Esophagus squamous epithelium (tissue), 4 donors: ENCODE results near the gene NPIPA5.

ENCODE experiments used
- POLR2A ChIP-seq, 4 donors: fragments of 450-650 bp; IDR thresholded peaks; one replicate each; pipeline ENCODE4 v1.6.1; 2017; ENCODE audit warnings: antibody characterized with exemption in 4 of 4, mild to moderate bottlenecking in 4 of 4, moderate library complexity in 3 of 4
- TF ChIP-seq, protein P1 (sequence below), 6 experiments: fragments of 450-650 bp in 4 of 6; fragments of 200-600 bp in 2 of 6; sonication (generic) in 2 of 6; IDR thresholded peaks; one replicate each; pipeline ENCODE4 v1.5.1; 2016 to 2019; ENCODE audit warnings: antibody characterized with exemption in 6 of 6, mild to moderate bottlenecking in 4 of 6, moderate library complexity in 4 of 6

- TF ChIP-seq, protein P1, sequence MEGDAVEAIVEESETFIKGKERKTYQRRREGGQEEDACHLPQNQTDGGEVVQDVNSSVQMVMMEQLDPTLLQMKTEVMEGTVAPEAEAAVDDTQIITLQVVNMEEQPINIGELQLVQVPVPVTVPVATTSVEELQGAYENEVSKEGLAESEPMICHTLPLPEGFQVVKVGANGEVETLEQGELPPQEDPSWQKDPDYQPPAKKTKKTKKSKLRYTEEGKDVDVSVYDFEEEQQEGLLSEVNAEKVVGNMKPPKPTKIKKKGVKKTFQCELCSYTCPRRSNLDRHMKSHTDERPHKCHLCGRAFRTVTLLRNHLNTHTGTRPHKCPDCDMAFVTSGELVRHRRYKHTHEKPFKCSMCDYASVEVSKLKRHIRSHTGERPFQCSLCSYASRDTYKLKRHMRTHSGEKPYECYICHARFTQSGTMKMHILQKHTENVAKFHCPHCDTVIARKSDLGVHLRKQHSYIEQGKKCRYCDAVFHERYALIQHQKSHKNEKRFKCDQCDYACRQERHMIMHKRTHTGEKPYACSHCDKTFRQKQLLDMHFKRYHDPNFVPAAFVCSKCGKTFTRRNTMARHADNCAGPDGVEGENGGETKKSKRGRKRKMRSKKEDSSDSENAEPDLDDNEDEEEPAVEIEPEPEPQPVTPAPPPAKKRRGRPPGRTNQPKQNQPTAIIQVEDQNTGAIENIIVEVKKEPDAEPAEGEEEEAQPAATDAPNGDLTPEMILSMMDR (IDR thresholded peaks at IDR 0.05) = no peak
- TF ChIP-seq POLR2A (IDR thresholded peaks at IDR 0.05) = no peak
Observed at GRCh38 chr16:15418206-15418605, 40.1 kb upstream of the NPIPA5 start.
